ENCODE results near the gene ETFA. TPM values are rescaled to one million over a fixed set of nuclear protein-coding genes. Genes with fewer than 3 reads are reported as not detected.

The ETFA gene
- total and polyA plus RNA-seq, 9 of the 15 experiments (the other 6 are each of a cell fraction or from before 2014, with no cell fraction given) = 130 to 543 (median 232) TPM

GRCh38 chr15:76196269-76197231 is 114.7 kb downstream of the ETFA start (continued):
- no peak for TF ChIP-seq ZNF764 (CRISPR knock-in tag; IDR thresholded peaks at IDR 0.05; ENCODE audit: low read depth)
- TF ChIP-seq NCOA6 (IDR thresholded peaks at IDR 0.05) = no peak
- peak; percentile 28; the same call in 1 of the 2 replicates for TF ChIP-seq POLR2G (IDR thresholded peaks at IDR 0.05; ENCODE audit: low read depth, low read length)
- TF ChIP-seq NELFE (IDR thresholded peaks at IDR 0.05; ENCODE audit: insufficient read depth, insufficient read length) = no peak
- 0 out of 2 replicates have a peak, but pooled peaks have one; percentile 28 for TF ChIP-seq CREM (IDR thresholded peaks at IDR 0.05; ENCODE audit: low read depth)
- no peak for TF ChIP-seq ARNT (IDR thresholded peaks at IDR 0.05)
- 0 out of 4 replicates have a peak, but pooled peaks of 1 of the 2 experiments have one; percentile 26 for TF ChIP-seq MNT (conservative IDR thresholded peaks at IDR 0.05)
- TF ChIP-seq CBX3 (IDR thresholded peaks at IDR 0.05; ENCODE audit: borderline replicate concordance in 1 of 2, low read length in 2 of 2) = peak in 1 of 2 experiments; percentile 52; a peak in 1 of 3 replicates
- TF ChIP-seq ARID1B (IDR thresholded peaks at IDR 0.05) = peak; percentile 36; the same call in 1 of the 2 replicates
- no peak for TF ChIP-seq ETV1 (tag; conservative IDR thresholded peaks at IDR 0.05; ENCODE audit: low read depth)
- no peak for TF ChIP-seq FOXP1 (CRISPR knock-in tag; IDR thresholded peaks at IDR 0.05)
- TF ChIP-seq GATAD2A (IDR thresholded peaks at IDR 0.05) = 0 out of 2 replicates have a peak, but pooled peaks have one; percentile 30
- no peak for TF ChIP-seq ZNF239 (CRISPR knock-in tag; IDR thresholded peaks at IDR 0.05)
- TF ChIP-seq, protein P1, sequence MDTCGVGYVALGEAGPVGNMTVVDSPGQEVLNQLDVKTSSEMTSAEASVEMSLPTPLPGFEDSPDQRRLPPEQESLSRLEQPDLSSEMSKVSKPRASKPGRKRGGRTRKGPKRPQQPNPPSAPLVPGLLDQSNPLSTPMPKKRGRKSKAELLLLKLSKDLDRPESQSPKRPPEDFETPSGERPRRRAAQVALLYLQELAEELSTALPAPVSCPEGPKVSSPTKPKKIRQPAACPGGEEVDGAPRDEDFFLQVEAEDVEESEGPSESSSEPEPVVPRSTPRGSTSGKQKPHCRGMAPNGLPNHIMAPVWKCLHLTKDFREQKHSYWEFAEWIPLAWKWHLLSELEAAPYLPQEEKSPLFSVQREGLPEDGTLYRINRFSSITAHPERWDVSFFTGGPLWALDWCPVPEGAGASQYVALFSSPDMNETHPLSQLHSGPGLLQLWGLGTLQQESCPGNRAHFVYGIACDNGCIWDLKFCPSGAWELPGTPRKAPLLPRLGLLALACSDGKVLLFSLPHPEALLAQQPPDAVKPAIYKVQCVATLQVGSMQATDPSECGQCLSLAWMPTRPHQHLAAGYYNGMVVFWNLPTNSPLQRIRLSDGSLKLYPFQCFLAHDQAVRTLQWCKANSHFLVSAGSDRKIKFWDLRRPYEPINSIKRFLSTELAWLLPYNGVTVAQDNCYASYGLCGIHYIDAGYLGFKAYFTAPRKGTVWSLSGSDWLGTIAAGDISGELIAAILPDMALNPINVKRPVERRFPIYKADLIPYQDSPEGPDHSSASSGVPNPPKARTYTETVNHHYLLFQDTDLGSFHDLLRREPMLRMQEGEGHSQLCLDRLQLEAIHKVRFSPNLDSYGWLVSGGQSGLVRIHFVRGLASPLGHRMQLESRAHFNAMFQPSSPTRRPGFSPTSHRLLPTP (IDR thresholded peaks at IDR 0.05; ENCODE audit: borderline replicate concordance, extremely low read depth, insufficient read length) = no peak
- TF ChIP-seq MAZ (CRISPR knock-in tag; conservative IDR thresholded peaks at IDR 0.05 in 1 of 2, IDR thresholded peaks at IDR 0.05 in 1 of 2) = peak in 1 of 2 experiments; percentile 41; a peak in 1 of 4 replicates
- TF ChIP-seq, protein P2, sequence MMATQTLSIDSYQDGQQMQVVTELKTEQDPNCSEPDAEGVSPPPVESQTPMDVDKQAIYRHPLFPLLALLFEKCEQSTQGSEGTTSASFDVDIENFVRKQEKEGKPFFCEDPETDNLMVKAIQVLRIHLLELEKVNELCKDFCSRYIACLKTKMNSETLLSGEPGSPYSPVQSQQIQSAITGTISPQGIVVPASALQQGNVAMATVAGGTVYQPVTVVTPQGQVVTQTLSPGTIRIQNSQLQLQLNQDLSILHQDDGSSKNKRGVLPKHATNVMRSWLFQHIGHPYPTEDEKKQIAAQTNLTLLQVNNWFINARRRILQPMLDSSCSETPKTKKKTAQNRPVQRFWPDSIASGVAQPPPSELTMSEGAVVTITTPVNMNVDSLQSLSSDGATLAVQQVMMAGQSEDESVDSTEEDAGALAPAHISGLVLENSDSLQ (IDR thresholded peaks at IDR 0.05) = no peak
- TF ChIP-seq EGR1 (conservative IDR thresholded peaks at IDR 0.05) = 0 out of 2 replicates have a peak, but pooled peaks have one; percentile 12
- TF ChIP-seq, protein P3, sequence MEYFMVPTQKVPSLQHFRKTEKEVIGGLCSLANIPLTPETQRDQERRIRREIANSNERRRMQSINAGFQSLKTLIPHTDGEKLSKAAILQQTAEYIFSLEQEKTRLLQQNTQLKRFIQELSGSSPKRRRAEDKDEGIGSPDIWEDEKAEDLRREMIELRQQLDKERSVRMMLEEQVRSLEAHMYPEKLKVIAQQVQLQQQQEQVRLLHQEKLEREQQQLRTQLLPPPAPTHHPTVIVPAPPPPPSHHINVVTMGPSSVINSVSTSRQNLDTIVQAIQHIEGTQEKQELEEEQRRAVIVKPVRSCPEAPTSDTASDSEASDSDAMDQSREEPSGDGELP (CRISPR knock-in tag; IDR thresholded peaks at IDR 0.05; ENCODE audit: borderline replicate concordance) = peak; percentile 43; the same call in 1 of the 2 replicates
